Anterior cingulate cortex (tissue), 58 donors: ENCODE measurements around the gene TTC28.

Experiments used
- DNase-seq, 58 donors: peaks; one replicate each; lab custom pipeline; 2025; lab: John Stamatoyannopoulos, UW

TTC28 gene

DNA sequence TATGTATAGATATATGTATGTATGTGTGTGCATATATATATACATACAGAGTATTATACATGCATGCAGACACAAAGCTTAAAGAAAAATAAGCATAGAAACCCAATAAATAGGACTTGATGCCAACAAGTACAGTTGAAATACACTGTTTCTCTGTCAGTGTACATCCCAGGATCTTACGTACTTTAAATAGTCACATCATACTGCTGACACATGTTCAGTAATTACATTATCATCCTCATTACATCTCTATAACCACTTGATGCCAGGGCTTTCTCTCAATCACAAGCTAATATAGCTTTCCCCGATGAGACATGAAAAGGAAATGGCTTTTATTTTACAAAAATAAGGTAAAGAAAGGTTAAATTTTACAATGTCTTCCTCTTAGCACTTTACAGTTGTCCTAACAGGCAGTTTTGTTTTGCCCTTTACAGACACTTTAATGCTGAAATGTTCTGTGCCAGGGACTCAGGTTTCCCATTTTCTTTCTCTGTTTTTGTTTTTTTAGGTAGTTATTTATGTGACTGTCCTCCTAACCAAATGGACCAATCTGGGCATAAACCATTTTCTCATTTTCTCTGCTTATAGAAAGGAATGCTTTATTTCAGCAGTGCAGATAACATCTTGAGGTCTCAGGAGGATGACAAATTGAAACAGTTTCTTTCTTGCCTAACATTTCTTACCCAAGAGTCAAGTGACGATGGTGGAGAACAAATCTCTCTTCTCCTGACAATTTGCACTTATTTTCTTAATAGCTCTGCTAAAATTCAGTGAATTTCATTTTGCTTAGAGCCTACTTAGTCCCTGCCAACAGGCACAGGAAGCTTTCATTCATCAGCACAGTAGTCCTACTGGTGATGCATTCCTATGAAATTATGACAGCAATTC is 350.2 kb downstream of the TTC28 start:
- no peak for DNase-seq

DNA sequence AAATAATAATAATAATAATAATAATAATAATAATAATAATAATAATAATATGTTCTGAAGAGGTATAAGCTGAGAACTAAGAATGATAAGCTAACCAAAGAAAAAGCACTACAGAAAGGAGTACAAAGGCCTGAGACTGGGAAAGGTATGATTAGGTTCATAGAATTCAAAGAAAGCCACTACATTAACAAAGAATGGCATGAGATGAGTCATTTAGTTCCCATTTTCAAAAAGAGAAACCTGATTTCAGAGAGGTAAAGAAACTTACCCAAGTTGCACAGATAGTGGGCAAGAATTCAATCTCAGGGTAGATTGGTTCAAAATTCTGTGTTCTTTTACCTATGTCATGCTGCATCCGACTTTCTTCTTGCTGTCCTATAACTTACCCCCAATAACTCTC is 350.9 kb downstream of the TTC28 start:
- no peak for DNase-seq

DNA sequence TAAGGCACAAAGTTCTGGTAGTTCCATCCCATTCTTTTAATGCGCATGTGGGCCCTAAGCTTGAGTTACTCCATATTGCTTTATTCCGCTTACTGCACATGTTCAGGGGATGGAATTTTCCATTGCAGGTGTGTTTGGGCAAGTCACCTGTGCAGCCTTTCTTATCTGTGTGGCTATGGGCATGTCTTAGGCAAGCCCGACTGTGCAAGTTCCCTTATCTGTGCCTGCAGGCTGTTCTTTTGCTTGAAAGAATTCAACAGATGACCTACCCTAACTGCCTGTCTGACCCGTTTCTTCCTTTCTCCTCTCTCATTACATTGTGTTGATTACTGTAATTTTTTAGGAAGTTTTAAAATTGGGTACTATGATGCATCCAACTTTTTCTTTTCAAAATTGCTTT is 363.6 kb downstream of the TTC28 start:
- no peak for DNase-seq

DNA sequence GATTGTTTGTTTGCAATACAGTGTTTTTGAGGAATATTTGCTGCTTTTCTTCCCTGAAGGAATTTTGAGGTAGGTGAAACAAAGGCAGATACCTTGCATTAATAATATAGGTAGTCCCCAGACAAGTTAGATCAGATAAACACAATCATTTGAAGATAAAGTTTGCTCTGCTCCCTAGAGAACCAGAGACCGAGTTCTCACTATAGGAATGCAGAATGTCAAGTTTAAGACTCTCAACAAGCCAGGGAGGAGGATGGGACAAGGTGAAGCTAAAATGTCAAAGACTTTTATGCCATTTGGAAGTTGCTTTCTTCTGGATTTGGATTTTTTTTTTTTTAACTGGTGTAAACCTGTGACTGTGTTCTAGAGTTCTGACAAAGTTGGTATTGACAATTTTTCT is 364.7 kb downstream of the TTC28 start:
- no peak for DNase-seq

DNA sequence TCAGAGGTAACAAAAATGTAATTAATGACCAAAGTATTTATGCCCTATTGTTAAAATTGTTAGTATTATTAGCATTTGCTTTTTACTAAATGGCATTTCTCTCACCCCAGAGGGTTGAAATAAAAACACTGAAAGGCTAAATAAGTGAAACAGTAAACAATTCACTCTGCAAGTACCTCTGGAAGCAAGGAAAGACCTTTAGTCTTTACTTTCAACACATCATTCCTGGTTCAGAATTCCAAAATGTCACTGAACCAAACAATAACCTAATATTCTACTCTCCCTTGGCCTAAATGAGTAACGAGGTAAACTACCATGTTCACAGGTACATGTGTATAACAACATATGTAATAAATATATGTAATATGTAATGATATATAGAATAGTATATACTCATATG is 369.3 kb downstream of the TTC28 start:
- no peak for DNase-seq

DNA sequence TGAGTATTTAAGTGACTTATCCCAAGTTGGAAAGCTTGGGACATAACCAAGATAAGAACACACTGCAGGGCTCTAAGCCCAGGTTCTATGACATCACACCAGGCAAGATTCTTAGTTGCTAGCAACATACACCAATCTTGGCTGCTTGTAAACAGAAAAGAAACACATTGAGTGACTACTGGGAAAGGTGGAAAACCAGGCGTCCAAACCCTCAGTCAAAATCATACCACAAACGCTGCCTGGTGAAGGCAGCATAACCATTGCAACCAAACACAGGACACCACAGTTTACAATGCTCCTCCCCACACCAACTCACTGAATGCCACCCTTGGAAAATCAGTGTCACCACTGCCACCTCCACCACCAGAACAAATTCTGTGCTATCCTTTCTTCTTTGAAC is 379.9 kb downstream of the TTC28 start:
- peak in 7 of 58 donors; percentile 1 to 18 (median 2) for DNase-seq

DNA sequence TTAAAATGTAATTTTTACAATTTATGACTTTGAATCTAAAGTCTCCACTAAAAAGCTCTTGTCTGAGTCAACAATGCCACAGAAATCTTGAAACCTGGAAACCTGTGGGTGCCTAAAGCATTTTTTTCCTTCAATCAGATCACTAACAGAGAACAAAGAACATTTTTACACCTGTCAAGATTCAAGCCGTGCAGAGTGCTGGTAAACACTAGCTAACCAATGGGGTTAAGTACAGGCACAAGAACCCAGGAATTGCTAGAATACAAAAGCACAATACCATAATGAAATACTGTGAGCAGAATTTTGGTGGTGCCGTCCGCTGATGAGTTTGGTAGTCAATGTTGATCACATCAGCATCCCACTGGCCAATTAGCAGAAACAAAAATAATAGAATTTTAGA is 380.3 kb downstream of the TTC28 start:
- DNase-seq = no peak

DNA sequence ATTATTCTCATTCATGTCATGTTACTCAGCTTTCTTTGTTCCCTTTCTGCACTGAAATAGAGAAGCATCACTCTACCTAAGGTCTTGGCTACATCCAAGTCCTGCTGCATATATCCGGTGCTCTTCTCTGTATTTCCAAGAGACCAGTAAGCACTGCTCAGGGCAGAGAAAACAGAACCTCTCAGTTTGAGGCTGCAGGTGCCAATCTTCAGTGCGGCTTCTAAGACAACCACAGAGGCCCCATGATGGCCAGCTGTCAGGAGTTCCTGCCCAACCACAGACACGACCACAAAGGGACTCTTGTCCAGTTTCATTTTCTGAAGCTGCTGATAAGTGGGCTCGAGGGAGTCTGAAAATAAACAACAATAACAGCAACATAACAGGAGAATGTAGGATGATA is 382.1 kb downstream of the TTC28 start:
- peak in 33 of 58 donors; percentile 2 to 72 (median 20) for DNase-seq

DNA sequence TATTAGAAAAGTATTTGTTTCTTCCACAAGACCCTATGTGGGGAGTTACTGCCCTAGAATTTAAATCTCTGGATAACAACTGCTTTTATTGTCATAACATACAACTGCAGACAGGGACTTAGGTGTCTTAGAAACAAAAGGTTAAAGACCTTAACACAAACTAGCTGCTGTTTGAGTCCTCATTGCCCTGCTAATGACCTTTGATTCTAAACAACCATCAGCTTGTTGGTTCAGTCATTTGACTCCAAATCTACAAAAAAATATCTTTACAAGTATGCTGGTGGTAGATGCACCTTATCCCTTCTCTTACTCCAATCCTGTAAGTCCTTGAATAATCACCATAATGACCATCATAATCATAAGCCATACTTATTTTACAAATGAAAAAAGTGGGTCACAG is 383.2 kb downstream of the TTC28 start:
- no peak for DNase-seq

DNA sequence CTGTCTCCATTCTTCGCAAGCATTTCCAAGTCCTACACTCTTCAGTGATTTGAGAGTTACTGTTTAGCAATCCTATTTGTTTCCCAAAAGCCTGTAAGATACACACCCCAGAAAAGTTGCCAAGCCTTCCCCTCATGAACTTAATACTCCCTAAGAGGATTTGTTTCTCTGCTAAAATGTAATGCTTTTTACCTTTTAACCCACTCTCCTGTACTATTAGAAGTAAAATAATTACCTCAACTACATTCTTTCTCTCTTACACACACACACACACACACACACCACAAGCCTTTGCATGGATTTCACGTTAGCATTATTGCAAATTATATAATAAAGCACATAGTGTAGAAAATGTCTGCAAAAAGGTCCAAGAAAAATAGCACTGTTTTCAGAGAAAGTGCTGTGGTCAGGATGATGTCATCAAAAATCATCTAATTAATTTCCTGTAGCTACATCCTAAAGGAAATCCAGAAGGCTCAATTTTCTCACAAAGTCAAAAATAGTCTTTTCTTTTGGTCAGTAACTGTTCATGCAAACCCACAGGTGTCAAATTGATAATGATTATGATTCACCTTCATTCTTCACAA is 396.5 kb downstream of the TTC28 start:
- no peak for DNase-seq

DNA sequence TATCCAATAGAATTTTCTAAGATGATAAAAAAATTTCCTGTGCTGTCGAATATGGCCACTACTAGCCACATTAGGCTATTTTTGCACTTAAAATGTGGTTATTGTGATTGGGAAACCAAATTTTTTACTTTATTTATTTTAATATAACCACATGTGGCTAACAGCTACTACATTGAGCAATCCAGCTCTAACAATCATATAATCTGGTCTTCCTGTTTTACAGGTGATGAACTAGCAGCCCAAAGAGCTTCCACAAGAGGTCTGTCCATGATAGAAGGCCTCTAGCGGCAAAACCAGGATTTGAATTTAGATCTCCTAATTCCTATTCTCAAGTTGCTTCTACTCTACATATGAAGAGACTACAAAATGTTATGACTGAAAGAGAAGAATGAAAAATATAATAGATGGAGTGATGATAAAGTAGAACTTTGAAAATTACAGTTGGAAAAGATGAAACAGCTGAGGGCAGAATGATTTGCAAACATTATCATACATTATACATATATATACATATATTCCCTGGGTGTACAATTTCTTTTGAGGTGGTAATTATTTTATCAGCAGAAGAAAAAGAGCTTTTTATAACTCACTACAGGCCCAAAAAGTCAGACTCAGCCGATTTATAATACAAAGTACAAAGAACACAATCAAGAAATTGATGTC is 397.1 kb downstream of the TTC28 start:
- DNase-seq = no peak

DNA sequence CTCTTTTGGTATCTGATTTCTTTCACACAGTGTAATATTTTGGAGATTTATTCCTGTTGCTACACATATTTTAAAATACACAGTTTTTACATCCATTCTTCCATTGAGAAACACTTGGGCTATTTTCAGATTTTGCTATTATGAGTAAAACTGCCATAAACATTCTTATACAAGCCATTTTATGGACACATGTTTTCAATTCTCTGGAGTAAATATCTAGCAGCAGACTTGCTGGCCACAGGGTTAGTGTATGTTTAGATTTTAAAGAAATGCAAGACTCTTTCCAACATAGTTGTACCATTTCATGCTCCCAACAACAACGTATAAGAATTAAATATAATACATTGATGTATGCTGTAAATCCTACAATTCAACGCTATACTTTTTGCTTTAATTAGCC is 399.8 kb downstream of the TTC28 start:
- no peak for DNase-seq

DNA sequence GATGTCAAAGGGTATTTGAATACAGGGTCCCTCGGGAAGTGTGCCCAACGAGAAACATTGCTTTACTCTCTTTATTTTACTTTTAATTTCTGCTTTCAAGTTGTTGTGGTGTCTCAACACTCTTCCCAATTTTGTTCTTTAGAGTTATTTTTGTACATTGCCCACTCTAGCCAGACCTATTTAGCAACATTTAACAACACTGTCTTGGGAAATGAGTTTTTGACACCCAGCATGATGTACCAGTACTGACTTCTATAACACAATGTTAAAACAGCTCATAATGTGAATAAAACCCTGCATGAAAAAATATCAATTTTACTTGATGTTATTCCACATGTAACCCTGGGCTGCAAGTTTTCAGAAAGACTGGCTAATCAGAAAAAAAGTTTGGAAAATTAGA is 410.4 kb downstream of the TTC28 start:
- no peak for DNase-seq

DNA sequence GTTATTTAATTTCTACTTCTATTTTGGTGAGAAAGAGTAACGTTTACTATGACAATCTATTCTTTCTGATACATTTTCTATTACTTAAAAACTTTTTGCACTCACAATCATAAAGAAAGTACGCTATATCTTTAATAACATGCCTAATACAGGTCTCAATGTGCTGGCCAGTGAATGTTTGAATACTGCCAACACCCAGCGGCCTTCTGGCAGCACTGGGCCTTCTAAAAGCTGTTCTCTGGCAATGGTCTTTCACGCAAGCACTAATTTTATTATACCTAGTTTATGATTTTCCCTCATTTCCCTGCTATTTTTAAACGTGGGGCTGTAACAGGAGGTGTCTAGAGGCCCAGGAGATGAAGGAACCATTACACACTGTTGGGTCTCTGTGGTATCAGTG is 410.8 kb downstream of the TTC28 start:
- DNase-seq = peak in 8 of 58 donors; percentile 0 to 31 (median 4)

DNA sequence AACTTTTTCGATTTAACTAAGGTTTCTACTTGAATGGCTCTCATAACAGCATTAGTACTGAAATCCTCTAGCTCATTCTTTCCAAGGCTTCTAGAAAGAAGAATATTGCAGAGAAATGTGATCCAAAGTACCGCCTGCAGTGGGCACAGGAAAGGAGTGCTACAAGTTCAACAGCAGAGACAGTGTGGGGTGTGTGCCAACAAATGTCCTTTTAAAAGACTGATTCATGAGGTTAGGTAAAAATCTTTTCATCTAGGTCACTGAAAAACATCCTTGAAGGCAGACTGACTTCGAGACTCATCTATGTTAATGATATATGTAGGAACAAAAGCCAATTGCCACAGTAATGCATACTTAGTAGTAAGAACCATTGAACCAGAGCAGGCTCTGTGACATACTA is 411.5 kb downstream of the TTC28 start:
- no peak for DNase-seq

DNA sequence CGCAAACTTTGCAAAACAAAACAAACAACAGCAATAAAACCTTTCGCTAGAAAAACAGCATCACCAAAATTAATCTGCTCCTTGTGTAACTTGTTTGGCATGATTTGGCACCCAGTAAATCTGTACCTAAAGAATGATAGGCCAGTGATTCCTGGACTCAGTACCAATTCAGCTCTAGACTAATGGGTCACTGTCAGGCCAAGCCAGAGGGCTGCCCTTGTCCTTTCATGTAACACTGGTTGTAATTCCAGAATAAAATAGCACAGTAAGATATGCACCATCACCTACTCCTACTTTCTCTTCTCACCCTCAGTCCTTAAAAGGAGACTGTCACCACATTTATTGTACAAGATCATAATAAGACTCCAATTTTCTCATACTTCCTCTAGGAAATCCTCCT is 419.0 kb downstream of the TTC28 start:
- DNase-seq = no peak

DNA sequence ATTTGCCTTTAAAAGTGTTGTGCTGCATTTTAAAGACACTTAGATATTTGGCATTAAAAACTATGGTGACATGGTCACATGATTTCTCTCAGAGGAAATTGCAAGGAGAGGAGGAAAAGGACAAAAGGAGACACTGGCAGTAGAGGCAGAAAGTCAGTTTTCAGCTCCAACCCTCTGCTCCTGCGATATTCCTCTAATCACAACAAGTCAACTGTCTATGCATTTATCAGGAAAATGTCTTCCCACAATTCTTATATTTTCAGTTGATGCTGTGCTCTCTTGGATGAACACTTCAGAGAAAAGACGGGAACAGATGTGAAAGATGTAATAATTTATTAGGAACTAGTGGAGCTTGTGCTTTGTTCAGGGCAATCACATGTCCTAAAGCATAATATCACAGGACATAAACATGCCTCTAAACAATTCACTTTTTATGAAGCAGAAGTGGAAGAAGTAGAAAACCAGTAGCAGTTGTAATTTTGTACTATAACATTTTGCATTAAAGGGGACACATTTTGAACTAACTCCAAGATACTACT is 419.8 kb downstream of the TTC28 start:
- DNase-seq = no peak

DNA sequence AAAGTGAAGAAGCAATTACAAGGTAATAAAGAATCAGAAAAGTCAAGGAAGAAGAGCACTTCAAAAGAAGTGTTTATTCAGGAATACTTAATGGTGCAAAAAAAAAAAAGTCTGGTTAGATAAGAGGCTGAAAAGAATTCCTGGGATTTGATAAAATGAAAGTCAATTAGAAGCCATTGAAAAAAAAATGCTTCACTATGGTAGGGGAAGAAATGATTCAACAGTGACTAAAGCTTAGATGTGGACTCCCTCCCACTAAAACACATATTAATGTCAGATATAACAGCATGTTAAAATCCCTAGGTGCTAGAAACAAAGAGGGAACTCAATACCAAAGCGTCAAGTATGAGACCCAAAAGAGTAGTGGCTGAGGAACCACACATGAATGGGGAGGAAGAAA is 425.2 kb downstream of the TTC28 start:
- DNase-seq = no peak

DNA sequence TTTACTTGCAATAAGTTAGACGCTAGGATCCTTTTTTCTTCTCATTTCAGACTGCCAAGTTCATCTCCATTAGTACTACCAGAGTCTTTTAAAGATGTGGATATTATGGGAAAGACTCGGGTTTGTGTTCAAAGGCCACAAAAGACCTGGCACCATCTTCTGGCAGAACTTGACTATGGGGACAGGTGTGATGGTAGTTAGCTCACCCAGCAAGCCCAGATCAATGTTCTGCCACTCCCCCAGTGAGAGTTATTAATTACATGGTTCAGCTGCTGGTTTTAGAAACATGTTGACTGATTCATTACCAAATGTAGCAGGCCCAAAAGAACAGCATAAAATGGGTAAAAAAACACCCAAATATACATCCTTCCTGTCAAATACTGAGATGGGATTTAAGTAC is 427.1 kb downstream of the TTC28 start:
- no peak for DNase-seq

DNA sequence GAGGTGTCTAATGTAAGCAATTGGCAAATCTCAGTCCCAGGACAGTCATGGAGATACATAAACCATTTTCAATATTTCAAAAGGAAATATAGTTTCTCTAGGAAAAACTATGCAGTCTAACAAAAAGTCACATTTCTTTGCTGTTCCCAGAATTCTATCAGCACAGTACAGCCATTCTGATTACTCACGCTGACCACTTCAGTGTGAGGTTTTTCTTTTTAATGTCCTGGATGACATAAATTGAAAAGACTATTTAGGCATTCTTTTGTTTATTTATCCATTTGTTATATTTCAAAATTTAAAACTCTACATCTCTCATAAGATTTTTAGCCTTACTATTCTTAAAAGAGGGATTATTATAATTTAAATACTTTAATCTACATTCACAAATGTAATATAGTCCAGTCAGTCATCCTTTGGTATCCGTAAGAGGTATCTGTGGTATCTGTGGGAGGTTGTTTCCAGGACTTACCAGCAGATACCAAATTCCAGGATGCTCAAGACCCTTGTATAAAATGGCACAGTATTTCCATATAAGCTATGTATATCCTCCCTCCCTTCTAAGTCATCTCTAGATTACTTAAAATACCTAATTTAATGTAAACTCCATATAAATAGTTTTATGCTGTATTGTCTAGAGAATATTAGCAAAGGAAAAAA is 429.5 kb downstream of the TTC28 start:
- DNase-seq = no peak

DNA sequence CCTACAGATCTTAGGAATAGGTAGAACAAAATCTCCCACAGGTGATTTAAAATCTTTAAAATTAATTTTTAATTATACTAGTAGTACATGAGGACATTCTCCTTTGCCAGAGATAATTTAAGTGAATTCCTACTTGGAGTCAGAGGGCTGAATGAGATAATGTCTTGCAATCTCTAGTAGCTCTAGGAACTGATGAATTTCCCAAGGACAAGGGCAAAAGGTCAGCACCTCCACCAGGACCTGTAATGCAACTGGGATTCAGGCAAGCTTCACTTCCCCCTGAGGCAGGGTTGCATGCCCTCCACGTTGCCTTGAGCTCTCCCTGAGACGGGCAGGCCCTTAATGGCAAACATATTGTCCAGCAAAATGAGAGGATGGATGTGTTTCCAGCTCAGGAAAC is 430.2 kb downstream of the TTC28 start:
- no peak for DNase-seq
